Measurements from ENCODE around the gene MBOAT2.

Gene MBOAT2

GRCh38 chr2:9030841-9031240, 27.4 kb upstream of the MBOAT2 start:
- peaks cover 5% of the 10 kb centered on the region for H3K4me1 ChIP-seq (ENCODE audit: control insufficient read depth, insufficient read depth, low read length)
- H3K9ac ChIP-seq (ENCODE audit: low read depth, low read length) = no peak overlapping the region
- no peak overlapping the region for H3K4me3 ChIP-seq (ENCODE audit: low read depth, low read length)
- H3K9me3 ChIP-seq (ENCODE audit: control insufficient read depth, insufficient read depth, low read length) = no peaks in the 10 kb centered on the region
- no peaks in the 10 kb centered on the region for H3K36me3 ChIP-seq (ENCODE audit: control insufficient read depth, insufficient read depth, low read length)
- no peaks in the 10 kb centered on the region for H3K27me3 ChIP-seq (ENCODE audit: control insufficient read depth, insufficient read depth, low read length)

- H3K4me3 ChIP-seq (ENCODE audit: low read depth, low read length) = no peak overlapping the region
- H3K27me3 ChIP-seq (ENCODE audit: control insufficient read depth, insufficient read depth, low read length) = no peaks in the 10 kb centered on the region
- H3K4me1 ChIP-seq (ENCODE audit: control insufficient read depth, insufficient read depth, low read length) = peaks cover 5% of the 10 kb centered on the region
- H3K9me3 ChIP-seq (ENCODE audit: control insufficient read depth, insufficient read depth, low read length) = no peaks in the 10 kb centered on the region
- no peak overlapping the region for H3K9ac ChIP-seq (ENCODE audit: low read depth, low read length)
- H3K36me3 ChIP-seq (ENCODE audit: control insufficient read depth, insufficient read depth, low read length) = no peaks in the 10 kb centered on the region
These were observed 26.7 kb upstream of the MBOAT2 start for GRCh38 chr2:9030190-9030589.

GRCh38 chr2:9029721-9030120, 26.2 kb upstream of the MBOAT2 start:
- Histone ChIP-seq H3K9me3 (ENCODE audit: control insufficient read depth, insufficient read depth, low read length) (no peaks in the 10 kb centered on the region), H3K4me1 (ENCODE audit: control insufficient read depth, insufficient read depth, low read length) (peaks cover 5% of the 10 kb centered on the region), H3K27me3 (ENCODE audit: control insufficient read depth, insufficient read depth, low read length) (no peaks in the 10 kb centered on the region), H3K9ac (ENCODE audit: low read depth, low read length) (no peak overlapping the region), H3K4me3 (ENCODE audit: low read depth, low read length) (no peak overlapping the region), H3K36me3 (ENCODE audit: control insufficient read depth, insufficient read depth, low read length) (no peaks in the 10 kb centered on the region)

- H3K9me3 ChIP-seq (ENCODE audit: control insufficient read depth, insufficient read depth, low read length) = no peaks in the 10 kb centered on the region
- no peak overlapping the region for H3K9ac ChIP-seq (ENCODE audit: low read depth, low read length)
- H3K36me3 ChIP-seq (ENCODE audit: control insufficient read depth, insufficient read depth, low read length) = no peaks in the 10 kb centered on the region
- no peaks in the 10 kb centered on the region for H3K4me1 ChIP-seq (ENCODE audit: control insufficient read depth, insufficient read depth, low read length)
- no peaks in the 10 kb centered on the region for H3K27me3 ChIP-seq (ENCODE audit: control insufficient read depth, insufficient read depth, low read length)
- H3K4me3 ChIP-seq (ENCODE audit: low read depth, low read length) = no peak overlapping the region
These were observed 24.4 kb upstream of the MBOAT2 start for GRCh38 chr2:9027884-9028283.

GRCh38 chr2:9025746-9026145, 22.3 kb upstream of the MBOAT2 start:
- no peak overlapping the region for H3K9ac ChIP-seq (ENCODE audit: low read depth, low read length)
- no peaks in the 10 kb centered on the region for H3K36me3 ChIP-seq (ENCODE audit: control insufficient read depth, insufficient read depth, low read length)
- H3K27me3 ChIP-seq (ENCODE audit: control insufficient read depth, insufficient read depth, low read length) = no peaks in the 10 kb centered on the region
- no peaks in the 10 kb centered on the region for H3K9me3 ChIP-seq (ENCODE audit: control insufficient read depth, insufficient read depth, low read length)
- H3K4me1 ChIP-seq (ENCODE audit: control insufficient read depth, insufficient read depth, low read length) = no peaks in the 10 kb centered on the region
- no peak overlapping the region for H3K4me3 ChIP-seq (ENCODE audit: low read depth, low read length)

- no peaks in the 10 kb centered on the region for H3K27me3 ChIP-seq (ENCODE audit: control insufficient read depth, insufficient read depth, low read length)
- no peaks in the 10 kb centered on the region for H3K4me1 ChIP-seq (ENCODE audit: control insufficient read depth, insufficient read depth, low read length)
- H3K4me3 ChIP-seq (ENCODE audit: low read depth, low read length) = no peak overlapping the region
- no peaks in the 10 kb centered on the region for H3K9me3 ChIP-seq (ENCODE audit: control insufficient read depth, insufficient read depth, low read length)
- H3K36me3 ChIP-seq (ENCODE audit: control insufficient read depth, insufficient read depth, low read length) = no peaks in the 10 kb centered on the region
- H3K9ac ChIP-seq (ENCODE audit: low read depth, low read length) = no peak overlapping the region
These were observed 21.1 kb upstream of the MBOAT2 start for GRCh38 chr2:9024575-9024974.

DNA sequence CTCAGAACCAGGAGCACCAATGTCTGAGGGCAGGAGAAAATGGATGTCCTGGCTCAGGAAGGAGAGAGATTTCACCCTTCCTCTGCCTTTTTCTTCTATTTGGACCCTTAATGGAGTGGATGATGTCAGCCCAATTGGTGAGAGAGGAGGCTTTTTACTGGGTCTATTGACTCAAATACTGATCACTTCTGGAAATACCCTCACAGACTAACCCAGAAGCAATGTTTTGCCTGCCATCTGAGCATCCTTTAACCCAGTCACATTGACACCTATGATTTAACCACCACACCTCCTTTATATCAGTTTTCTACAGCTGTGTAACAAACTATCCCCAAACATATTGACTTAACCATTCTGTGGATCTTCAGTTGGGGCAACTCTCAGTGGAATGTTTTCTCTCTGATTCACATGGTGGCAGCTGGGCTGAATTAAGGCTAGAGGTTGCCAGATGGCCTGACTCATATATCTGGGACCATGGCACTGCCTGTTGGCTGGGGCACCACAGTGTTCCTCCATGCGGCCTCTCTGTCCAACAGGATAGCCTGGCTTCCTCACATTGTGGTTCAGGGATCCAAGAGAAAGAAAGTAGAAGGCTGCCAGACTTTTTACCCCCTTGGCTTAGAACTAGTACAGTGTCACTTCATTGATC, 18.2 kb upstream of the MBOAT2 start:
- Histone ChIP-seq H3K36me3 (ENCODE audit: control insufficient read depth, insufficient read depth, low read length) (no peaks in the 10 kb centered on the region), H3K27me3 (ENCODE audit: control insufficient read depth, insufficient read depth, low read length) (no peaks in the 10 kb centered on the region), H3K9me3 (ENCODE audit: control insufficient read depth, insufficient read depth, low read length) (no peaks in the 10 kb centered on the region), H3K4me1 (ENCODE audit: control insufficient read depth, insufficient read depth, low read length) (no peaks in the 10 kb centered on the region), H3K4me3 (ENCODE audit: low read depth, low read length) (no peak overlapping the region), H3K9ac (ENCODE audit: low read depth, low read length) (no peak overlapping the region)

GRCh38 chr2:9020267-9020666, 16.8 kb upstream of the MBOAT2 start:
- Histone ChIP-seq H3K9me3 (ENCODE audit: control insufficient read depth, insufficient read depth, low read length) (no peaks in the 10 kb centered on the region), H3K4me1 (ENCODE audit: control insufficient read depth, insufficient read depth, low read length) (no peaks in the 10 kb centered on the region), H3K4me3 (ENCODE audit: low read depth, low read length) (no peak overlapping the region), H3K9ac (ENCODE audit: low read depth, low read length) (no peak overlapping the region), H3K36me3 (ENCODE audit: control insufficient read depth, insufficient read depth, low read length) (no peaks in the 10 kb centered on the region), H3K27me3 (ENCODE audit: control insufficient read depth, insufficient read depth, low read length) (no peaks in the 10 kb centered on the region)

- no peak overlapping the region for H3K9ac ChIP-seq (ENCODE audit: low read depth, low read length)
These were observed 15.1 kb upstream of the MBOAT2 start for GRCh38 chr2:9018534-9018933.

DNA sequence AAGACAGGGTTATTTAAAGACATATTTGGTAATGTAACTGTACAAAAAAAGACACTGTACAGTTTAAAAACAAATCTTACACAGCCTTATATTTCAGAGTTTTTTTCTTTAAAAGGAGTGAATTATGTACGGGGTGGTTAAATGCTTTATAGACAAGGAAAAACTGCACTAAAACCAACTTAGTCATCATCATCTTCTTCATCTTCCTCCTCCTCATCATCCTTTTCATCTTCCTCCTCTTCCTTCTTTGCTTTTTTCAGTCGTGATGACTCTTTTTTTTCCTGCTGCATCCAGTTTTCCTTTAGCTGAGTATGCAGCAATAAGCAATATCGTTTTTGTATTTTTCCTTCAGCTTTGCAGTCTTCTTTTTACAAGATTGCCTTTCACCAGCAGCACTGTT, 14.6 kb upstream of the MBOAT2 start:
- Histone ChIP-seq H3K4me1 (ENCODE audit: control insufficient read depth, insufficient read depth, low read length) (no peaks in the 10 kb centered on the region), H3K9ac (ENCODE audit: low read depth, low read length) (no peak overlapping the region), H3K36me3 (ENCODE audit: control insufficient read depth, insufficient read depth, low read length) (no peaks in the 10 kb centered on the region), H3K27me3 (ENCODE audit: control insufficient read depth, insufficient read depth, low read length) (no peaks in the 10 kb centered on the region), H3K4me3 (ENCODE audit: low read depth, low read length) (no peak overlapping the region), H3K9me3 (ENCODE audit: control insufficient read depth, insufficient read depth, low read length) (no peaks in the 10 kb centered on the region)

More at GRCh38 chr2:9018534-9018933, 15.1 kb upstream of the MBOAT2 start:
- H3K9me3 ChIP-seq (ENCODE audit: control insufficient read depth, insufficient read depth, low read length) = no peaks in the 10 kb centered on the region
- no peaks in the 10 kb centered on the region for H3K4me1 ChIP-seq (ENCODE audit: control insufficient read depth, insufficient read depth, low read length)
- no peak overlapping the region for H3K4me3 ChIP-seq (ENCODE audit: low read depth, low read length)
- H3K27me3 ChIP-seq (ENCODE audit: control insufficient read depth, insufficient read depth, low read length) = no peaks in the 10 kb centered on the region
- H3K36me3 ChIP-seq (ENCODE audit: control insufficient read depth, insufficient read depth, low read length) = no peaks in the 10 kb centered on the region

DNA sequence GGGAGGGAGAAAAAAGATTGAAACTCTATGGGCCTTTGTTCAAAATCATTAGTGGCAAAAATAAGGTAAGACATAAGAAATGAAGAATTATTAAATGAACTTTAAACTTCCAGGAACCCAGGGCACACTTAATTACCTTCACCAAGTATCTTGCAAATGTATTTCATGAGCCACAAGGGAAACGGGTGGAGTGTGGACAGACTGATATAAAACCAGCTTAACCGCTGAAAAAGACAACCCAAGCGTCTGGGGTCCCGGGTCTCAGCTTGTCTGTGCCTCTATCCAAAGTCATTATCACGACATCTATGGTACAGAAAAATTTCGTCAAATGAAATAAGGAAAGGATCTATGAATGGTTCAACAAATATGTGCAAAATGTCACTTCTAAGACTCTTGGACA, 13.9 kb upstream of the MBOAT2 start:
- Histone ChIP-seq H3K36me3 (ENCODE audit: control insufficient read depth, insufficient read depth, low read length) (no peaks in the 10 kb centered on the region), H3K9ac (ENCODE audit: low read depth, low read length) (no peak overlapping the region)

DNA sequence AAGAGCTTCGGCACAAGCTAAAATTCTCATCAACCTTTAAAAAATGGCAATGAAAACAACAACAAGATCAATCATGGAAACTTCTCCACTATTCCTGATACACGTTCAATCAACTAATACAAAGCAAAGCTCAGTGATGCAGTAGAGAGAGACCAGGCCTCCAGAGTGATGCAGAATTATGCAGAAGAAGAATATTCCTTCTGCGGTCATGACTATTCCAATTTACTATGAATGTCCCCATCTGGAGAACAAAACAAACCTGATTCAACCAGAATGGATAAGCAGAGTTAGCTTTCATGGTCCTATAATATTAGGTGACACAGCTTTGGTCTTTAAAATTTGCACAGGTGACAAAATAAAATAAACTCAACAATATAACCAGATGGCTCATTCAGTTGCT, 12.5 kb upstream of the MBOAT2 start:
- no peaks in the 10 kb centered on the region for H3K36me3 ChIP-seq (ENCODE audit: control insufficient read depth, insufficient read depth, low read length)
- no peaks in the 10 kb centered on the region for H3K9me3 ChIP-seq (ENCODE audit: control insufficient read depth, insufficient read depth, low read length)
- no peak overlapping the region for H3K4me3 ChIP-seq (ENCODE audit: low read depth, low read length)
- no peaks in the 10 kb centered on the region for H3K4me1 ChIP-seq (ENCODE audit: control insufficient read depth, insufficient read depth, low read length)
- H3K27me3 ChIP-seq (ENCODE audit: control insufficient read depth, insufficient read depth, low read length) = no peaks in the 10 kb centered on the region
- H3K9ac ChIP-seq (ENCODE audit: low read depth, low read length) = no peak overlapping the region

More for the DNA sequence above, 13.9 kb upstream of the MBOAT2 start:
- Histone ChIP-seq H3K4me1 (ENCODE audit: control insufficient read depth, insufficient read depth, low read length) (no peaks in the 10 kb centered on the region), H3K4me3 (ENCODE audit: low read depth, low read length) (no peak overlapping the region), H3K9me3 (ENCODE audit: control insufficient read depth, insufficient read depth, low read length) (no peaks in the 10 kb centered on the region), H3K27me3 (ENCODE audit: control insufficient read depth, insufficient read depth, low read length) (no peaks in the 10 kb centered on the region)

Measured in iPS-15b (cell line).